Measurements from ENCODE around the gene ADAM12. TPM values are rescaled to one million over a fixed set of nuclear protein-coding genes. Genes with fewer than 3 reads are reported as not detected.

Gene ADAM12
- total and polyA plus RNA-seq, 2 of the 13 experiments (the other 11 are each of a cell fraction or from before 2014, with no cell fraction given): not detected

GRCh38 chr10:126080291-126080825 lies 307.9 kb downstream of the ADAM12 start:
- CTCF ChIA-PET (ENCODE audit: low intra/inter-chr PET ratio, low total read pairs): no interaction called here
- H3K4me3 ChIP-seq (replicated peaks in 1 of 3; ENCODE audit: insufficient read depth in 1 of 3, low read depth in 2 of 3, low read length in 3 of 3): no peak overlapping the region
- H3K4me1 ChIP-seq (ENCODE audit: insufficient read depth, low read length): no peaks in the 10 kb centered on the region
- H2AFZ ChIP-seq (ENCODE audit: low read length): no peak overlapping the region
- in situ Hi-C loops (cut with HindIII; ENCODE audit: extremely low pct_ligation_motif_present, low pct_unique_long_range_greater_than_20kb): no loop called here
- no TSS peak for BruUV-seq (replicated peaks)
- H3K9ac ChIP-seq (ENCODE audit: insufficient read depth, low read depth, low read length): no peak overlapping the region
- POLR2A ChIA-PET: no interaction called here
- no peaks in the 10 kb centered on the region for H3K36me3 ChIP-seq (replicated peaks in 1 of 2; ENCODE audit: control insufficient read depth in 1 of 2, insufficient read depth in 2 of 2, low read length in 2 of 2)
- intact Hi-C loops (cut with micrococcal nuclease; ENCODE audit: unreplicated experiment): no loop called here
- TF ChIP-seq CENPBD1 (CRISPR knock-in tag; IDR thresholded peaks at IDR 0.05; ENCODE audit: borderline replicate concordance, low read depth) (no peak), ELK4 (CRISPR knock-in tag; IDR thresholded peaks at IDR 0.05; ENCODE audit: borderline replicate concordance) (no peak), MEF2D (CRISPR knock-in tag; IDR thresholded peaks at IDR 0.05) (no peak), ZNF646 (CRISPR knock-in tag; IDR thresholded peaks at IDR 0.05) (no peak), PCBP2 (optimal IDR thresholded peaks at IDR 0.05; ENCODE audit: low read depth, low read length, poor library complexity, severe bottlenecking) (no peak), ZNF670 (CRISPR knock-in tag; IDR thresholded peaks at IDR 0.05; ENCODE audit: borderline replicate concordance) (no peak)
- no peaks in the 10 kb centered on the region for H3K9me3 ChIP-seq (ENCODE audit: low read length)
- WGBS (ENCODE audit: low lambda C conversion rate): 2% methylated on average over 7 of the region's 7 CpGs
- H3K27me3 ChIP-seq (ENCODE audit: control insufficient read depth in 1 of 2, insufficient read depth in 2 of 2, low read length in 2 of 2): peaks cover 0 to 27% of the 10 kb centered on the region in 2 experiments; a peak in 3 of 5 replicates
- H3K4me2 ChIP-seq (ENCODE audit: low read depth, low read length): no peak overlapping the region
- H3K27ac ChIP-seq (ENCODE audit: extremely low read length, insufficient read depth, low read length): no peak overlapping the region
- ATAC-seq: no peak
- no peaks in the 10 kb centered on the region for H4K20me1 ChIP-seq (ENCODE audit: insufficient read depth, low read length)
- H3K79me2 ChIP-seq (ENCODE audit: insufficient read depth, low read length): no peaks in the 10 kb centered on the region
- no peak for FAIRE-seq
- no peak for DNase-seq (ENCODE audit: low spot score)
